ENCODE data around the gene IMMP2L.
"Not testable (repeated sequence)": the region's sequence is repeated elsewhere in the genome, so short reads cannot be mapped to it uniquely, and the experiment has no call there.

IMMP2L gene

GRCh38 chr7:111324776-111325175, 237.5 kb downstream of the IMMP2L start:
- no peak for DNase-seq

- no peak for DNase-seq
Measured at GRCh38 chr7:111324228-111324627, 238.1 kb downstream of the IMMP2L start.

GRCh38 chr7:111323670-111324069, 238.6 kb downstream of the IMMP2L start:
- not testable (repeated sequence) for DNase-seq

DNA sequence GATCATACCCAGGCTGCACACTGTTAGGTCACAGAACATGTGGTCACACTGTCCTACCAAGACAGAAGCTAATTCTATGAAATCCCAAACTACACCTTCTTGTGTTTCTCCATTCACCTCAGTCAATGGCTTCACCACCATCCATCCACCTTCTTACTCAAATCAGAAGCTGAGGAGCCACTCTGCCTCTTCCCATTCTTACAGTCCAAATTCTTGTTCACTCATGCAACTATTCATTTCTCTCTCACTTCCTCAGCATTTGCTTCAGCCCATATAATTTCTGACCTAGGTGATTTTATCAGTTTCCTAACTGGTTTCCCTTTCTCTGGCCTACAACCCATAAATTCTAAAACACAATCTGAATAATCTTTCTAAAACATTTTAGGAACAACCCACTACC, 242.2 kb downstream of the IMMP2L start:
- DNase-seq, result no peak

DNA sequence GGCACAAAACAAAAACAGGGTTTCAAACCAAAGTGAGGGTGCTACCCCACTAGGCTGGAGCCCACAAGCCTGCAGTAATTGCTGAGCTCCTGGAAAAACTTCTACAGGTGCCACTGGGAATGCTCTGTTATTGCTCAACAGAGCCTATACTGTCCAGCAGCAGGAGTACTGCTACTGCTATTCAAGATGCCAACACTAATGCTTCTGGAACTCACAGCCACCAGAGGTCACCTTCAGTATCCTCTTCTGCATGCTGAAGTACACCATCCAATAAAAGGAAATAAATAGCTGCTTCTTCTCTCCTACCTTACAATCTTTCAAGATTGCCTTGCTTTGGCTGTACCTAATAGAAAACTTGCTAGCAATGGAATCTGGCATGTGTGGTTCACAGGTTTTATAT, 249.3 kb downstream of the IMMP2L start:
- DNase-seq, result no peak

DNA sequence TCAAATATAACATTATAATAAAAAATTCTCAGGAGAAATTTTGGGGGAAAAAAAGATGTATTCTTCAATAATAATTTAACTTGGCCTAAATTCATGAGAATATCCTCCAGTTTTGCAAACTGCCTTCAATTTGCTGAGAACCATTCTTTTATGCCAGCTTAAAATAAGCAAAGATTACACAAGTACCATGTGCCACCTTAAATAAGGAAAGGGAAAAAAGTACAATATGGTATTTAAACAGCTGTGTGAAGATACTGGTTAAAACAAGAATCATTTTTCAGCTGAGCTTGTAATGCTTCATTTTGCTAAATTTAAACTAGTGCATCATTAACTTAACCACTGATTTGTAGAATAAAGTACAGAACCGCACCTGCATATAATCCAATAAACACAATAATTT, 253.6 kb downstream of the IMMP2L start:
- no peak for DNase-seq

DNA sequence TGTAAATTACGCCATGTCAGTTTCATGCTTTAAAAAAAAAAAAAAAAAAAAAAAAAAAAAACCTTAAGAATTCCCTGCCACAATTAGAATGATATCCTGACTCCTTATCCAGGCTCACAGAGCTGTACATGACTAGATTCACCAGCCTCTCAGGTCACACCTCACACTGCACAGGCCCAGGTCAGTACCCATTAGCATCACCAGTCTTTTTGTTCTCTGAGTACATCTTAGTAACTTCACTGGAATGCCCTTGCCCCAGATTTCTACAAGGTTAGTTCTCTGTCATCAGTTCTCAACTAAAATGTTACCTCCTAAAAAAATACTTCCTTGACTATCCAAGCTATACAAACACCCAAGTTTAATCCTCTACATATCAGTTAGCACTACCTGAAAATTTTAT, 260.4 kb downstream of the IMMP2L start:
- DNase-seq, result no peak

GRCh38 chr7:111294494-111294893, 267.8 kb downstream of the IMMP2L start:
- DNase-seq, result no peak

DNA sequence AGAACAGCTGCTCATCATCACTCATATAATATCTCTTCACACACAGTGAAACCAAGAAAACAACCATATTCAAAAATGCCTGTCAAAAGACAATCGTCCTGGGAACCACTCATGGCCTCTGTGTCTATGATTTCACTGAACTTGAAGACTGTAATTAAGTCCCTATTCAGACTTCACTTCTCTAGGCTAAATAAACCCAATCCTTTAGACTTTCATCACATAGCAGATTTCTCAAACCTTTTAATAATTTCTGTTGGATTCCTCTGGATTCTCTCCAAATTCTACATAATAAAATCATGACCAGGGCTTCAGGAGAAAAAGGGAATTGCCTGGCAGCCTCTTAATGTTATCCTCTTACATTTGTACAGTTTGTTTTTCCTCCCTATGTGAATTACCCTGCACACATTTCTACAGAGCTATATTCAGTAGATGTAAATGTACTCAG, 270.2 kb downstream of the IMMP2L start:
- DNase-seq, result no peak

GRCh38 chr7:111290982-111291381, 271.3 kb downstream of the IMMP2L start:
- no peak for DNase-seq

DNA sequence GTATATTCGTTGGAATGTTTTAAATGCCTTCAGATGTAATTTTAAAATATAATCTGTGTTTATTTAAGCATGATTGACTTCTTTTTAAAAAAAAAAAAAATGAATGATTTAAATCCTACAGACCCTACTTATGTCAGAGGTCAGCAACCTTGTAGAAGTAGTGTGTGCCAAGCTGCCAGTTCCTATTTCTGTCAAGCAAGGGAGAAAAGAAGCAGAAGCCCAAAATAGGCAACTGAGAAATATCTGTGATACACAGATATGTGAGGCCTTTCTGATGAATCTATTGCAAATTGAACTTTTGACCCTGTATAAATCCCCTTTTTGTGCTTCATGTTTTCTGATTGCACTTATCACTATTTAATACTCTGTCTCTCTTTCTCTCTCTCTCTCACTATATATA, 271.9 kb downstream of the IMMP2L start:
- no peak for DNase-seq

DNA sequence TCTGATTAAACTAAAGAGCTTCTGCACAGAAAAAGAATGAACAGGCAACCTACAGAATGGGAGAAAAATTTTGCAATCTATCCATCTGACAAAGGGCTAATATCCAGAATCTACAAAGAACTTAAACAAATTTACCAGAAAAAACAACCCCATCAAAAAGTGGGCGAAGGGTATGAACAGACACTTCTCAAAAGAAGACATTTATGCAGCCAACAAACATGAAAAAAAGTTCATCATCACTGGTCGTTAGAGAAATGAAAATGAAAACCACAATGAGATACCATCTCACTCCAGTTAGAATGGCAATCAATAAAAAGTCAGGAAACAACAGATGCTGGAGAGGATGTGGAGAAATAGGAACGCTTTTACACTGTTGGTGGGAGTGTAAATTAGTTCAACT, 273.9 kb downstream of the IMMP2L start:
- not testable (repeated sequence) for DNase-seq

GRCh38 chr7:111282626-111283025, 279.7 kb downstream of the IMMP2L start:
- no peak for DNase-seq

DNA sequence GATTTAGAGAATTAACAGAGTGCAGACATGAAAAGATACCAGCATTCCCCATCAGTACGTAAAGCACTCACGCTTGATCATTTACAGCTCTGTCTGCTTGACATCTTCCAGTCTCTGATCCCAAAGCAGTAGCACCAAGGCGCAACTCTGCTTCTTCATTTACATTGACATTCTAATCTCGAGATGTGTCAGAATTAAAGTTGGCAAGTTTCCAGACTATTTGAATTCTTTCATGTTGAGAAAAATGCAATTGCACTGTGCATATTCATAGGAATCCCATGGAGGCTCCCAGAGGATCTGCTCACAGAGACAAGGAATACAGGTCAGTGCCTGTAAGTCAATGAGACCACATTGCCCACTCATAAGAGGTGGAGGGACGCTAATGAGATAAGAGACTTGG, 287.4 kb downstream of the IMMP2L start:
- no peak for DNase-seq

DNA sequence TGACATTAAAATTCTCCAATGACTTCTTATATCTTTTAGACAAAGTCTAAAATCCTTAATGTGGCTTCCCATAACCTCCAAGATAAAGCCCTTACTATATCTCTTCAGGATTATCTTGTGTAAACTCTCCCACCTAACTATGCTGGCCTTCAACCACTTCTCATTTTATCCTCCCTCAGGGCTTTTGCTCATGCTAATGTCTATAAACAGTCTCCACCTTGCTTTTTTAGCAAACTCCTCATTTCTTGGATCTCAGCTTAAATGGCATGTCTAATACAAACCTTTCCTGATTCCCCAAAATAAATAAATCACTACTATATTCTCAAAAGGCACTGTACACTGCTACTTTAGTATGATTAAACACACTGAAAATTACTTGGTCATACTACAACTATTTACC, 290.2 kb downstream of the IMMP2L start:
- no peak for DNase-seq

GRCh38 chr7:111270794-111271193, 291.5 kb downstream of the IMMP2L start:
- not testable (repeated sequence) for DNase-seq

DNA sequence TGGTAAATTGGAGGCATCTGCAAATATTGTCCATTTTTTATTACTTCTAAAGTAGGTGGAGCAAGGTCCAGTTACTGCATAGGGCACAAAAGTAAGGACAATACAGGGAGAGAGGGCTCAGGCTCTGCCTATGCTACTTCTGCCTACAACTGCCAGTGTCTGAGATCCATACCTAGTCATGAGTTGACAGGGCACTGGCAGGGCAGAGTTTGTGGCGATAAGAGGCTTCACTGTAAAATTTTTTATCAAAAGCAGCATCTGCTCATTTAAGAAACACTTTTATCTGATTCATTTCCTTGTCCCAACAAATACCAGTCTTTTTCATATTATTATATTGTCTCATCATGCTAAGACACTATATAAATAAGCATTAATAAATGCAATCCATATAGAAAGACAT, 293.4 kb downstream of the IMMP2L start:
- DNase-seq, result no peak

- no peak for DNase-seq
Measured at GRCh38 chr7:111266613-111267012, 295.7 kb downstream of the IMMP2L start.

GRCh38 chr7:111265394-111265793, 296.9 kb downstream of the IMMP2L start:
- DNase-seq, result no peak

- DNase-seq, result no peak
Measured at GRCh38 chr7:111264981-111265380, 297.3 kb downstream of the IMMP2L start.

- no peak for DNase-seq
Measured at GRCh38 chr7:111264111-111264868, 298.0 kb downstream of the IMMP2L start.

- no peak for DNase-seq
Measured at GRCh38 chr7:111262293-111263116, 299.8 kb downstream of the IMMP2L start.

DNA sequence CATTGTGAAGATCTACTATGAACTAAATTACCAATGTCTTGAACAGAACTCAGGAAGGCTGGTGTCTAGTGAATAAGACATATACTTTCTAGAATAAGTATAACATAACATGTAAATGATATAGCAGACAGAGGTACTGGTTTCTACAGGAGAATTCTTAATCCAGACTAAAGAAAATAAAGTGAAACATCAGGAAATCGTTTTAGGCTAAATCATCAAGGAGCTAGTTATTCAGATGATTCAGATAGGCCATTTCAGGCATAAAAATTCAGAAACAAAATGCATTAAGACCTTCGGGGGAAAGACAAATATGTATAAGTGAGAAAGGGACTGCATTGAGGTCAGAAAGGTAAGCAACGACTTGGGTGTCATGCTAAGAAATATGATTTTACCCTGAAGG, 300.8 kb downstream of the IMMP2L start:
- DNase-seq, result no peak

DNA sequence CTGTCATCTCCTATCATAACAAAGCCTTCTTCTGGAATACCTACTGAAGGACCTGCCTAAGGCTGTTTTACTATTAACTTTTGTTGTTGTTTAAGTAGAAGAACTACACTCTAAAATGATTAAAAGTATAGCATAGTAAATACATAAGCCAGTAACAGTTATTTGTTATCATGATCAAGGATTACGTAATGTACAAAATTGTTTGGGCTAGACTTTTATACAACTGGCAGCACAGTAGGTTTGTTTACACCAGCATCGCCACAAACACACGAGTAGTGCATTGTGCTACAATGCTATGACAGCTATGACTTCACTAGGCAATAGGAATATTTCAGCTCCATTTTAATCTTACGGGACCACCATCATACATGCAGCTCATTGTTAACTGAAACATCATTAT, 302.3 kb downstream of the IMMP2L start:
- no peak for DNase-seq
